Limb (tissue), 2 donors: ENCODE data around the gene PRKCH.
"Not testable (repeated sequence)": the region's sequence is repeated elsewhere in the genome, so short reads cannot be mapped to it uniquely, and the experiment has no call there.

Experiments
- DNase-seq, 2 donors: peaks; one replicate each; pipeline ENCODE4 v3.0.0-alpha.2; 2016; ENCODE audit errors: extremely low spot score in 2 of 2

PRKCH gene

GRCh38 chr14:61388976-61389576, 67.7 kb downstream of the PRKCH start:
- DNase-seq: no peak

GRCh38 chr14:61391119-61391518, 69.7 kb downstream of the PRKCH start:
- no peak for DNase-seq

- DNase-seq: no peak
These were observed 70.9 kb downstream of the PRKCH start for GRCh38 chr14:61392297-61392696.

- no peak for DNase-seq
These were observed 73.2 kb downstream of the PRKCH start for GRCh38 chr14:61394542-61394941.

- no peak for DNase-seq
These were observed 73.8 kb downstream of the PRKCH start for GRCh38 chr14:61395115-61395725.

GRCh38 chr14:61396279-61396678, 74.9 kb downstream of the PRKCH start:
- DNase-seq: no peak

- DNase-seq: no peak
These were observed 75.3 kb downstream of the PRKCH start for GRCh38 chr14:61396694-61397093.

GRCh38 chr14:61397615-61398014, 76.2 kb downstream of the PRKCH start:
- no peak for DNase-seq

GRCh38 chr14:61398221-61398620, 76.8 kb downstream of the PRKCH start:
- no peak for DNase-seq

GRCh38 chr14:61399365-61399764, 78.0 kb downstream of the PRKCH start:
- DNase-seq: no peak

- no peak for DNase-seq
These were observed 80.1 kb downstream of the PRKCH start for GRCh38 chr14:61401461-61401860.

- no peak for DNase-seq
These were observed 82.0 kb downstream of the PRKCH start for GRCh38 chr14:61403411-61403810.

GRCh38 chr14:61404637-61405036, 83.3 kb downstream of the PRKCH start:
- no peak for DNase-seq

GRCh38 chr14:61406198-61406597, 84.8 kb downstream of the PRKCH start:
- no peak for DNase-seq

- DNase-seq: no peak
These were observed 85.3 kb downstream of the PRKCH start for GRCh38 chr14:61406675-61407074.

GRCh38 chr14:61408498-61408897, 87.1 kb downstream of the PRKCH start:
- DNase-seq: no peak

- no peak for DNase-seq
These were observed 88.4 kb downstream of the PRKCH start for GRCh38 chr14:61409782-61410181.

GRCh38 chr14:61415934-61416333, 94.6 kb downstream of the PRKCH start:
- DNase-seq: not testable (repeated sequence)

- no peak for DNase-seq
These were observed 95.2 kb downstream of the PRKCH start for GRCh38 chr14:61416591-61416990.

- DNase-seq: no peak
These were observed 95.8 kb downstream of the PRKCH start for GRCh38 chr14:61417141-61417540.

- no peak for DNase-seq
These were observed 96.6 kb downstream of the PRKCH start for GRCh38 chr14:61417883-61418455.

- no peak for DNase-seq
These were observed 97.4 kb downstream of the PRKCH start for GRCh38 chr14:61418746-61419145.

- no peak for DNase-seq
These were observed 97.8 kb downstream of the PRKCH start for GRCh38 chr14:61419201-61419600.
